Activated T-cell treated with anti-CD3 and anti-CD28 coated beads for 1 hour (primary cell): Measurements from ENCODE around the gene LRRC57.
"Not testable (repeated sequence)": the region's sequence is repeated elsewhere in the genome, so short reads cannot be mapped to it uniquely, and the experiment has no call there.

Experiments used
- DNase-seq: peaks from one replicate; pipeline ENCODE4 v3.0.0-alpha.2; 2020; ENCODE audit warnings: low read depth

Gene LRRC57

DNA sequence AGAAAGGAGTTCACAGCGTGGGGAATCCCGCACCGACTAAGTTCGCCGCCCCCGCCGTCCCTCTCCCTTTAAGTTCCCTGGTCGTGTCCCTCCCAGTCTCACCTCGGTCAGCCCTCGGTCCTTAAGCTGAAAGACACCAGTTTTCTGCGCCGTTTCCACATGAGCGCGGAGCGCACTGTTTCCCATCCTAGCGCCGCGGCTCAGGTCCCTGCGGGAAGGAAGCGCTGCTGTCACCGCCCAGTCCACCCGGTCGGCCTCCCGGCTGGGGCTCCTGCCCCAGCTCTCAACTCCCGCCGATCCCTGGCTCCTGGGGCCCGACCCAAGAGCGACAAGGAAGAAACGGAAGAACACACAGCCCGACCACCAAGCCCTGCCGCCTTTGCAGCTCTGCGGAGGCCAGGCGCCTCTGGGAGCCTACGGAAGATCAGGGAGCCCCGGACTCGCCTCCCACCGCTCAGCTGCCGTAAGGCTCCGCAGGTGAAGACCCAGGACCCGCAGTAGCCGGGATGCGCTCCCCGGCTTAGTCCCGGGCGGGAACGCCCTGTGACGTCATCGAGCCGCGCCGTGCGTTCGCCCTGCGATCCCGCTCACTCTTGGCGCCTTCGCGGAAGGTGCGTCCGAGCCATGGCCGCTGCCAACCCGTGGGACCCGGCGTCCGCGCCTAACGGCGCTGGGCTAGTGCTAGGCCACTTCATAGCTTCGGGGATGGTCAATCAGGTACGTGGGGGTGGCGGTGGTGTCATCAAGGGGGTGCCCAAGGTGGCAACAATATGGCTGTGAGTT lies at the start of gene LRRC57, which contains the start of gene HAUS2:
LRRC57 (minus strand) TSS at position 545 of the 783 bp plus-strand sequence; CDS start at position 186, 359 bp downstream.
HAUS2 (plus strand) TSS at position 590 of the 783 bp plus-strand sequence; CDS start at position 625, 35 bp downstream.
- DNase-seq, result peak; percentile 80

DNA sequence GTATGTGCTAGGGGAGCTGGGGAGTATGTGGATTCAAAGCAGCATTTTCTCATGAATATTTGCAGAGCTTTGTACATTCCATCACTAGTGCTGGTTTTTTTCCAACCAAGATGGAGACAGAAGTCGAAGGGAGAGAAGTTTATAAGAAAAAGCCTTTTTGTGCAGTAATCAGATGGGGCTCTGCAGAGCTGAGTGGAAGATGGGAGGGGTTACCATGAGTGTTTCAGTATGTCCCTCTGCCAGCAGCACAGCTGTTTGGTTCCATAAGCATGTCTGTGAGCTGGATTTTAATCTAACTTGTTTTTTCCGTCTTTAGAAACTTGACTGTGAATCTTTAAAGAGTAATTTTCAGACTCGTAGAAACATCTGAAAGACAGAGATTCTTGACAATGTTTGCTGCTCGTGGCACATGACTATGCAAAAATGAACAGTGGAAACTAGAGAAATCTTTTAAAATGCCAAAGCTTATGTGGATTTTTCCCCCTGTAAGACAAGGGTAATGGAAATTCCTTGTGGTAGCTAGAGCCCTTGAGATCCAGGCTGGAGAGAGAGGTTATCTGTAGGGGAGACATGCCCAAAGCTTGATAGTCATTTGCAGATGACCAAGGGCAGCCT lies 47.1 kb upstream of the LRRC57 start:
- no peak for DNase-seq

DNA sequence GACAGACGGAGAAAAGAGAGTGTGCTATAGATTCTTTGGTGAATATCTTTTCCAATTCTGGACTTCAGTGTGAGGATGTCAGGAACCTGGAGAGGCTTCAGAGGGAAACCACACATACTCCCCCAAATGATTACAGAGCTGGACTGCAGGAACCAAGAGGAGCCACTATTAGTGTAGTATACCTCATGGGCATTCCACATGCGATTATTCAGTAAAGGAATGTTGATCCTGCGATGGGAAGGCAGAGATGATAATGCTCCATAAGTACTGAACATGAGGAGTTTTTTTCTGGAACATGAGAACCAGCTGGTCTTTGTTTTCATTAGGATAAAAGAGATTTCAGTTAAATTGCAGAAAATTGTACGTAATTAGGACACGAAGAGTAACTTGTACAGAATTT lies 45.5 kb upstream of the LRRC57 start:
- no peak for DNase-seq

DNA sequence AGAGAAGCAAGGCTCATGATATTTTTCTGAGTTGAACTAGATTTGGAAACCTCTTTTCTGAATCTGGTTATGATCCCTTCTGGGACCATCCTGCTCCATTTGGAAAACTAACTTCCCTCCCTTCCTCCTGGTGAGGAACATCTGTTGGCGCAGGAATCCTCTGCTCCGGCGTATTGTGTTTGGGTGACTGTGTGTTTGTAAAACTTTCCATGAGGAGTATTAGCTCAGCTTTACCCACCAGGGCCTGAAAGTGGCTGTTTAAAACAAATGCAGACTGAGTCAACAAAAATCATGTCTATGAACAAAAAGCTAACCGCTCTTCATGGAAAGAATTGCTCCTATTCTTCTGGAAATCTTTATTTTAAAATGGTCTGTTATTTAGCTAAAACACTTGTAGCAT lies 44.5 kb upstream of the LRRC57 start:
- DNase-seq, result no peak

DNA sequence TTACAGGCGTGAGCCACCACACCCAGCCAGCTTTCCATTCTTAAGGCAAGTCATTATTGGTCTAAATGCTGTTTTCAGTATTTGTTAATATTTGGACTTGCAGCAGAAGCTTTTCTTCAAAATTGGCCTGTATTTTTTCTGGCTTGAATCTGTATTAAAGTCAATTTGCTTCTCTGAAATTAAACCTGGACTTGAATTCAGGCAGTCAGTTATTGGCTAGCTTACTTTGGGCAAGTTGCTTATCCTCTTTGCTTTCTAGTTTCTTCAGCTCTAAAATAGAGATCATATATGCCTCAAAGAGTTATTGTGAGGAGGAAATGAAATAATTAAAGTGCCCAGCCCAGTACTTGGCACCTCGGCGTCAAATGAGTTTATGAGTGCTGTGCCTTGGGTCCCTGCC lies 44.1 kb upstream of the LRRC57 start:
- no peak for DNase-seq

DNA sequence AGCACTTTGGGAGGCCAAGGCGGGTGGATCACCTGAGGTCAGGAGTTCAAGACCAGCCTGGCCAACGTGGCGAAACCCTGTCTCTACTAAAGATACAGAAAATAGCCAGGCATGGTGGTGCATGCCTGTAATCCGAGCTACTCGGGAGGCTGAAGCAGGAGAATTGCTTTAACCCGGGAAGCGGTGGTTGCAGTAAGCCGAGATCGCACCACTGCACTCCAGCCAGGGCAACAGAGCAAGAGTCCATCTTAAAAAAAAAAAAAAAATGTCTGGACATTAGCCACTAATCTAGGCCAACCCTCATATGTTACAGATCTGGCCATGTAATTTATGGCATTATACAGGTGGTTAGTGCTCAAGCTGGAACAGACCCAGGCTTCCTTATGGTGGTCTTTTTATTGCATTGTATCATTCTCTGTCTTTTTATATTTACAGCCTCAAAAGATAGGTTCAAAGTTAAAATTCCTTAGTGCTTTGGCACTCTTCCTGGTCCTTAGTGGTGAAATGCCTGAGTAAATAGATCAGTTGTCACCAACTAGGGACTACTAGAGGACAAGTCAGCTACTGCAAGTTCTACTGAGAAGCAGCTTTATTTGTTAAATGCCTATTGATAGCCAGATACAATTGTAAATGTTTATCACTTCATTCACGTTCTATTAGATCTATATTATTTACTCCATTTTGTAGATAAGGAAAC lies 42.8 kb upstream of the LRRC57 start:
- no peak for DNase-seq

DNA sequence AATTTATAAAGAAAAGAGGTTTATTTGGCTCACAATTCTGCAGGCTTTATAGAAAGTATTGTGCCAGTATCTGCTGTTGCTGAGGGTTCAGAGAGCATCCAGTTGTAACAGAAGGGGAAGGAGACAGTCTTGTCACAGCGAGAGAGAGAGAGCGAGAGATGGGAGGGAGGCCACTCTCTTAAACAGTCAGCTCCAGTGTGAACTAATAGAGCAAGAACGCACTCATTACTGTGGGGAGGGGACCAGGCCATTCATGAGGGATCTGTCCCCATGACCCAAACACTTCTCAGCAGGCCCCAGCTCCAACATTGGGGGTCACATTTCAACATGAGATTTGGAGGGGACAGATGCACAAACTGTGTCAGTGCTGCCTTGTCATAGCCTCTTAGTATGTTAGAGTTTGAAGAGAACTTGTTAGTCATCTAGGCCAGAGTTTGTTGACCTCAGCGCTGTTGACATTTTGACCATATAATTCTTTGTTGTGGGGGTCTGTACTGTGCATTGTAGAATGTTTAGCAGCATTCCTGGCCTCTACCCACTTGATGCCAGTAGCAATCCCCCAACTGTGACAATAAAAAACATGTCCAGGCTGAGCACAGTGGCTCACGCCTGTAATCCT lies 42.1 kb upstream of the LRRC57 start:
- no peak for DNase-seq

DNA sequence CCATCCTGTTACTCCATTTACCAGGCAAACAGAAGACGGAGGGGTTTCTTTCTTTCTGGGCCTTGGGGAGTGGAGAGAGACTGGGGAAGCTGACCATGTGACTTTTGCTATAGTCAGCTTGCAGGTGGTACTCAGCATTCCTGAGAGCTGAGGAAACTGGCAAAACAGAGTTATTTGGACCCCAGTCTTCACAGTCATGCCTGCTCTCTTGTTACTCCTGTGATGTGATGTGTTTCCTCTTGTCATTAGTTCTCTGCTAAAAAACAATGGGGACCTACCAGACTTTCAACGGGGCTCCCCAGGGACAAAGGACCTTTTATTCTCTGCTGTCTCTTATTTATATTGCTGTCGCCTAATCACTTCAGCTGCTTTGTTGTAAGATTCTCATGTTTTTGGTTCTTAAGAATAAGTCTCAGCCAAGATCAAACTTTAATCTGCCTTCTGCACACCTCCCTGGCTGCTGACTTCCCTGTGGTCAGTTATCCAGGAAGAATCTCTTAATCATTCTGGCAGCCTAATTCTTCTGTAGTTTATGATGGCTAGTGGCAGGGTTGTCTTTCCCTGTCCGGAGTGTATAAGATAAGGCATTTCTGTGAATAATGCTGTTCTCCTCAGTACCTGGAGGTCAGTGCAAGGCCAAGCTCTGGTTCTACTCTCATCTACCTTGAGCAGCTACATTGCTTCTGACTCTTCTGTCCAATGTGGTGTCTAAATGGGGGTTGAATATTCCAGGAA lies 35.6 kb upstream of the LRRC57 start:
- no peak for DNase-seq

DNA sequence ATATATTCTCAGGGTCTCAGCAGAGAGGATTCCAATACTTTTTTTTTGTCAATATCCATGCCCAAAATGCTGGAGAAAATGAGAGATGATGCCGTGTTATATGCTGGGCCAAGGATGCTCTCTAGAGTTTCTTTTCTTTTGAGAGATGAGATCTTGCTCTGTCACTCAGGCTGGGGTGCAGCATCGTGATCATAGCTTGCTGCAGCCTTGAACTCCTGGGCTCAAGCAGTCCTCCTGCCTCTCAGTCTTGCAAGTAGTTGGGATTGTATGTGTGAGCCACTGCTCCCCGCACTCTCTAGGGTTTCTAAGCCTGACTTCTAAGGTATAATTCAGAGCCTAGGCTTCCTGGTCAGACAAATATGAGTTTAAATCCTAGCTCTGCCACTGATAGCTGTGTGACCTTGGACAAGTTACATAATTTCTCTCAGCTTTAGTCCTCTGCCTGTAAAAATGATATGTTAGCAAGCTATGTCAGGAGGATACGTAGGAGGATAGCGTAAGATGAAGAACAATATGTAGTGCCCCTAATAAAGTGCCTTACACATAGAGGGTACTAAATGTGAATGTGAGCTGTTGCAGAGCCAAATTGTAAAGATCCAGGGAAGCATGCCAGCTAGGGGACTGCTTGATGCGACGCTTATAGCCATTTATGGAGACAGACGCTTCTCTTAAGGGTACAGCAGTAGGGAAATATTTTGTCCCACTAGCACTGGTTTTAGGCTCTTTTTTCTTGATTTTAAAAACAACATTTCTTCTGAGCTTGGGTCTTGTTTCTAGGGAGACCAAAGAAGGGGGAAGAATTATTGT lies 34.2 kb upstream of the LRRC57 start:
- no peak for DNase-seq

DNA sequence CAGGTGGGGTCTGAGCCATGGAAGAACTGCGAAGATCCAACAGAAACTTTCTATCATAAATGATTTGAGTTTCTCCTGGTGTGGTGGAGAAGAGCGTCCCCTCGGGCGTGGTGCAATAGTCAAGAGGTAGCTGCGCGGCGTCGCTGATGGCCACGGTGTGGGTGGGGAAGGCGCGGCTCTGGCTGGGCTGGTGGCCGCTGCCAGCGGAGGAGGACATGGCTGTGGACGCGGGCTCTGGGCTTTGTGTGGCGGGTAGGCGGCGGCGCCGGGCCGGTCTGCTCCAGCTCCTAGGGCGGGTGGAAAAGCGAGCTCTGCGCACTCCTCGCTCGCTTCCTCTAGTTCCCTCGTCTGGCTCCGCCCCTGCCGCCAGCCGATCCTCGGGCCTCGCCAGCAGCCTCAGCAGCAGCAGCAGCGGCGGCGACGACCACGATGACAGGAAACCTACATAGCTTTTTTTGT lies 32.7 kb upstream of the LRRC57 start:
- peak; percentile 68 for DNase-seq

DNA sequence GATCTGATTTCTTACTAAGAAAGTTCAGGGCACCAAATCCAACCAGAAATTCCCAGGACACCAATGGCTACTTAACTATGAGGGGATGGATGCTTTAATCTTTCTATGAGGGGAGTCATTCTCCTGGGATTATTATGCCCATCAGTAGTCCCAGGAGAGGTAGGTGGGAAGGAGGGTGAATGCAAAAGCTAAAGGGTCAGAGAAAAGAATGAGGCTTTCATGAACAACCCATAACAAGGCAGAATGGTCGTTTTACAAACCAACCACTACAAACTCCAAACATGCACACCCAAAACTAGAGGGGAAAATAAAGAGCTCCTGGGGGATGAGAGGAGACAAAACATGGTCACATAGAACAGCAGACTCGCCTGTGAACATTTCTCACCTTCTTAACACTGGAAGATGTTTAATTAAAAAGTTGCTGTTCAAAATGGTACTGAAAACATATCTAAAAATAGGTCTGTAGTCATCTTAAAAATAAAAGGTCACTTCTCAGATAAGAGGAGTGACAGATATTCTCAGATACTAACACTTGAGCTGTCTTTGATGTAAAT lies 30.5 kb upstream of the LRRC57 start:
- no peak for DNase-seq

DNA sequence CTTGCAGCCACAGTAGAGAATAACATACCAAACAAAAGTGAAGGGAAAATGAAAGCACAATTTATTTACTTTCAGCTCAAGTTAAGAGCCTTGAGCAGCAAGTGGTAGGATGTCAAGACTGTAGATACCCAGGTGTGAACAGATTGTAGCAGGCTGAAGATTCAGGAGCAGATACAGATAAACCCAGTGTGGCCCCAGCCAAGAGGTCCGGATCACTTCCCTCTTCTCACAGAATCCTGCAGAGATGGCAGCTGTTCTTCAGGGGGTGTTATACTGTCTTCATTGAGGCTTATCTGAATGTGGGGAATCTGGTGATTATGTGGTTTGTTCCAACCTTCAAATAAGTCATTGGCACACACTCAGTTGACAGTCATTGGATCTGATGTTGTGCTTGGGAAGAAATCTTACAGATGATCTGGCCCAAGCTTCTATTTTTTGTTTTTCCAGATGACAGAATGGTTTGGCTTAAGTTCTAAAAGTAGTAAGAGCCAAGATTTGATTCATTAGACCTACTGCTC lies 29.0 kb upstream of the LRRC57 start:
- DNase-seq, result no peak

DNA sequence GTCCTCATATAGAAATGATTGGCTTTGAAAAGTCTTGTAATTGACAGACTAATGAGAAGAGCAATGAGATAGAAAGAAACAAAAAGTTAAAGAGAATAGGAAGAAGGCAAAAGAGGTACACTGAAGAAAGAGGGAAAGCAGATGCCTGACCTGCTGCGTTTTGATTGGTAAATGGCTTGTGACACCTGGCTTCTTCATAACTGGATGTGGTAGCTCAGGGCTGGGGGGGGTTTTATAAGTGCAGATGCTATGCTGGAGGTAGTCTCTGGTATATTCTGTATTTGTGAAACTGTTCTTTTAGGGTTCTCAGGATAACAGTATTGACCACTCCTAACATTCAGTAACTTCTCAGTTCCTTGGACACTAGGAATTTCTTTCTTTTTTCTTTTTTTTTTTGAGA lies 28.2 kb upstream of the LRRC57 start:
- DNase-seq, result no peak

DNA sequence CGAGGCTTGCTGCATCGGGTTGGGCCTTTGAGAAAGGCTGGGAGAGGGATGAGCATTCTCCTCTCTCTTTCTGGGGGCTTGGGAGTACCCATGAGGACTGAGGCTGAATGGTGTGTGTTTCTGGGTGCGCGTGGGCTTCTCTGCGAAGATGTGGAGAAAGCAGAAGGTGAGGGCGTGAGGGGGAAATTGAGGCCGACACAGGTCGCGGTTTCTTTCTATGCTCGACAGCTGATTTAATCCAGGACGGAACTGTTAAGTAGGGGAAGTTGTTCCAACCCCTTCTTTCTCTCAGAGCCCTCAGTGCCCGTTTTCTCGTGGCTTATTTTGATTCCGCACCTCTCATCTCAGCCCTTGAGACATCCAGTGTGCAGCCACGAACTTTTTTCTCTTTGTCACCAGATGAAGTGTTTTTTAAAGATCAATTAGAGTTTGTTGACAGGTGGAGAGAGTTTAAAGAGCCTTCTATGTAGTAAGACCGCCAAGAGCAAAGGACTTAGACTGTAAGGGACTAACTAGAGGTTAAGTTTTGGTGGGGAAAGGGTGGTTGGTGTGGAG lies 27.5 kb upstream of the LRRC57 start:
- DNase-seq, result no peak

DNA sequence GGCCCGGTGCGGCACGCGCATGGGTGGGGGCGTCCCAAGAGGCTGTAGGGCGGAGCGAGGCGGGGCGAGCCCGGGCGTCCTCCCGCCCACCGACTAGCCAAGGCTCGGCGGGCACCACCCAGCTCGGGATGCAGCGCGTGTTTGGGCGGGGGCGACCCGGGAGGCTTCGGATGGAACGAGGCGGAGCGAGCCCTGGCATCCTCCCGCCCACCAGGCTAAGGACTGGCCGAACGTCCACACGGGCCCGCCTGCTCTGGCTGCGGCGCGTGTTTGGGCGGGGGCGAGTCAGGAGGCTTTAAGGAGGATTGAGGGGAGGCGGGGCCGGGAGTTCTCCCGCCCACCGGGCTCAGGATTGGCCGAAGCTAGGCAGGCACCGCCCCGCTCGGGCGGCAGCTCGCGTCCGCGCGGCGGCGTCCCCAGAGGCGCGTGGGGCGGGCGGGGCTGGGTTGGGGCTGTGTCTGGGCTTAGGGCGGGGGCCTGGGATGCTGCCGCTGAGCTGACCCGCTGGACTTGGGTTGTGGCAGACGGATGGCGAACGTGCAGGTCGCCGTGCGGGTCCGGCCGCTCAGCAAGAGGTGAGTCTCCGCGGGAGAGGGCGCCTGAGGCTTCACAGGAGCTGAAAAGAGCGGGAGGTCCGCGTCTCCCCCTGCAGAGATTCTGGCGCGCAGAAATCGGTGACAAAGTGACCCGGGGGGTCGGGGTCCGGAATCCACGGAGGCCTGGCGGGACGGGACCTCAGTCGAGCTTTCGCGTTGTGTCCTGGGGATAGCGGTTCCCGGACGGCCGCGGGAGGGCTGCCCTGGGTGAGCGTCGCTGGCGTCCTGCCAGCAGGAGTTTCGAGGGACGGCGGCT lies 26.8 kb upstream of the LRRC57 start, which contains the start of gene STARD9:
STARD9 (plus strand) TSS at position 419 of the 852 bp plus-strand sequence; CDS start at position 529, 110 bp downstream.
- DNase-seq, result peak; percentile 91

DNA sequence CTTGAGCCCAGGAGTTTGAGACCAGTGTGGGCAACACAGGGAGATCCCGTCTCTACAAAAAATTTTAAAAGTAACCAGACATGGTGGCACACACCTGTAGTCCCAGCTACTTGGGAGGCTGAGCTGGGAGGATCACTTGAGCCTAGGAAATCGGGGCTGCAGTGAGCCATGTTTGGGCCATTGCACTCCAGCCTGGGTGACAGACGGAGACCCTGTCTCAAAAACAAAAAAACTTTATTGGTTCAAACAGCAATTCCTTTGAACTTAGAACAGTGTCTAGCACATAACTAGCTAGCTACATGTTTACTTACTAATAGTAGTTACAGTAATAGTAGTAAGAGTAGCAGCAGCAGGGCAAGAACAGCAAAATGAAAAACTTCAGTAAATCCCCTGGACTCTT lies 10.1 kb upstream of the LRRC57 start:
- DNase-seq, result no peak

DNA sequence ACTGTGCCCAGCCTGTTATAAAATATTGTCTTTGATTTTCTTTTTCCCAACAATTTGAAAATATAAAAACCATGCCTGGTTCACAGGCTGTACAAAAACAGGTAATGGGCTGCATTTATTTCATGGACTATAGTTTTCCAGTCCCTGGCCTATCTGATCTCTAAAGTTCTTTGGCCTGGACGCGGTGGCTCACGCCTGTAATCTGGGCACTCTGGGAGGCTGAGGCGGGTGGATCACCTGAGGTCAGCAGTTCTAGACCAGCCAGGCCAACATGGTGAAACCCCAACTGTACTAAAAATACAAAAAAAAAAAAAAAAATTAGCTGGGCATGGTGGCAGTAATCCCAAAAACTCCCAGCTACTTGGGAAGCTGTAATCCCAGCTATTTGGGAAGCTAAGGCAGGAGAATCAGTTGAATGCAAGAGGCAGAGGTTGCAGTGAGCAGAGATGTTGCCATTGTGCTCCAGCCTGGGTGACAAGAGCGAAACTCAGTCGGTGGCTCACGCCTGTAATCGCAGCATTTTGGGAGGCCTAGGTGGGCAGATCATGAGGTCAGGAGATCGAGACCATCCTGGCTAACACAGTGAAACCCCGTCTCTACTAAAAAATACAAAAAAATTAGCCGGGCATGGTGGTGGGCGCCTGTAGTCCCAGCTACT lies 8.1 kb upstream of the LRRC57 start:
- not testable (repeated sequence) for DNase-seq

DNA sequence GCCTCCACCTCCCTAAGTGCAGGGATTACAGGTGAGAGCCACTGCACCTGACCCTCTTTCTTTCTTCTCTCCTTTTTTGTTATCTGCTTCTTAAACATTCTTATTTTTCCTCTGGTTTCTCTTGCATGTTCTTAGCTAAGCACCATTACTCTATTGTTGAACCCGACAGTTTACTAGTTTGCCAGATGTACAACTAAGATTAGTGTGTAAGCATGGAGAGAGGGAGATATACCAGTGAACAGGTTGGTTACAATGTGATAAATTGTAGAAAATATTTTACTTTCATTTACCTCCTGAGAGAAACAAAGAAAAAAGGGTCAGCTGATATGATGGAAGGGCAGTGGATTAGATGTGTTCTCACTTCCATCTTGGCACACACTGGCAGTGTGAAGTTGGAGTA lies 5.0 kb upstream of the LRRC57 start:
- DNase-seq, result no peak
